ENCODE measurements around the gene IQCC.

DNA sequence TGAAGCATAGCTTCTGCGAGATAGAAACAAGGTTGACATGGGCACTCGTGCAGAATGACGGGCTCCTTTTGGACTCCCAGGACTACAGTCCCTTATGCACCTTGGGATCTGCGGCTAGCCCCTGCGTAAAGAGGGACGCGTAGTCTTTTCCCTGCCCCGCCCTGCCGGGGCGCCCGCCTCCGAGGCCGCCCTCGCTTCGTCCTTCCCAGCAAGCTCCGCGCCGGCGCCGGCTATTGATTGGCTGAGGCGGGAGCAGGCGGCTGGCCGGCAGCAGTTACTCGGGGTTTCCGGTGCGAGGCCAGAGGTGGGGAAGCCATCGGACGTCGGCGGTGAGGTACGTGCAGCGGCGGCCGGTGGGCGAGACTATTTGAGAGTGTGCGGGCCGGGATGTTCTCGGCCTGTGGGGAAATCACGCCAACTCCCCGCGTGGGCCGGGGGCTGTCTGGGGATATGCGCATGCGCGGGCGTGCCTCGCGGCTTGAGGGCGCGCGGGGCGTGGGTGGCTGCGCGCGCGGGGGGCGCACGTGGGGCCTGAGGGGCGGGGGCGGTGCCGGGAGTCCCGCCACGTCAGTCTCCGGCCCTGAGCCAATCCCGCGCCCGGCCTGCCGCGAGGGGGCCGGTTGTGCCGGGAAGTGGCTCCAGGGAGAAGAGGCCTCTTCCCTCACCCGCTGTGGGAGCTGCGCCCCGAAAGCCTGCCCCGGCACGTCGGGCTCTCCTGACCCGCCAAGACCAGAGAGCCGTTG is 25.9 kb upstream of the IQCC start, which contains the start of gene TXLNA:
- TF ChIP-seq POLR2A (IDR thresholded peaks at IDR 0.05; ENCODE audit: low read length) = peak; percentile 76
- no peak for TF ChIP-seq GATA1 (IDR thresholded peaks at IDR 0.05; ENCODE audit: low read depth, low read length)

All from erythroblast (primary cell).